HG03039 (cell line): ENCODE measurements around the gene IL21.

Source experiments
- ATAC-seq: cut with Tn5 transposase; IDR thresholded peaks from one replicate; pipeline ENCODE4 v1.9.1; 2021; ENCODE audit warnings: mild to moderate bottlenecking, moderate library complexity; ENCODE audit not compliant: unreplicated experiment

Gene IL21

DNA sequence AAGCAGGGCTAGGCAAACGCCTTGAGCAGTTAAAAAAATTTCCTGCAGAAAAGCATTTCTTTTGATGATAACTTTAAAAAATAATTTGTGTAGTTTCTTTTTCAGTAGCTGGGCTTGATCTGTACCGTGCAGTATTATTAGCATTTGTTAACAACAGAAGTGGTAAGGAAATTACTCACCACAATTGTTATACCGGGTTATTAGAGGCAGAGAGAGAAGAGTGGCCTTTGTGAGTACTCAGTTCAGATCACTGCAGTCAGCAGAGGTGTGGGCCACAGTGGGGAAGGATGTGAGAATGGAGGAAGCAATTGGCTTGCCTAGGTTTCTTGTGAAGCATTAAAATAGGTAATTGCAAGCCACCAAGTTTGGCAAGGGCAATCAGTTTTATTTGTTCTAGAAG, 14.3 kb upstream of the IL21 start:
- peak; percentile 58 for ATAC-seq

DNA sequence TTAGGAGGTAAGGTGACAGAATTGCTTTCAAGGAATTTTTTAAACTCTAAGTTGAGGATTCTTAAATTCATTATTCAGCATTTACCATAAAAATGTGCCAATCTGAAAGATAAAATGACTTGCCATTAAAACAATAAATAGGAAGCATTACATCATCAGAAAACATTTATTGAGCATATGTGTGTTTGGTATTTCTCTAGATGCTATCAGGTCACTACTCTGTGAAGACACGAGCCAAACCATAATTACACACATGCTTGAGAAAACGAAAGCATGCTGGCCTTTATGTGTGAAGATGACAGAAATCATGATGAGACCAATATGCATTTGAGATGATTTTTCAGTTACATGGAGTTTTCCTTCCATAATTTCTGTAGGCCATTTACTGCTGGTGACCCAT, 12.3 kb upstream of the IL21 start:
- no peak for ATAC-seq

- ATAC-seq, result peak; percentile 89
These were observed 11.7 kb upstream of the IL21 start for GRCh38 chr4:122632396-122633143.

DNA sequence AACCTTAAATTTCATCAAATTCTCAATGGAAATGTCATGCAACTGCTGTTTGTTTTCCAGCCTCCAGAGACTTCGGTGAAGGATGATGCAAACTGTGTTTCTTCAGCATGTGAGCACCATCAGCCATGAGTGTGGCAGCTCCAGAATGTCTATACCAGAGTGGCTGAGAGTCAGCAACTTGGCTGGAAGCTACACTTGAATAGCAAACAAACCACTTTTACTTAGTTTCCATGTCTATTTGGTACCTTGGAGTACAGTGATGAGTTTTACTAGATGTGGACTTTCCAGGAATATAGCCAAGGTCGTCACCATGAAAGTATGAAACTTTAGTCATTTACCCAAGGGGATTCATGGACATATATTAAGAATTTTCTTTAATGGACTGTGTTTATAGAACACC, 4.3 kb upstream of the IL21 start:
- no peak for ATAC-seq

GRCh38 chr4:122624205-122624604, 3.3 kb upstream of the IL21 start:
- ATAC-seq, result no peak

DNA sequence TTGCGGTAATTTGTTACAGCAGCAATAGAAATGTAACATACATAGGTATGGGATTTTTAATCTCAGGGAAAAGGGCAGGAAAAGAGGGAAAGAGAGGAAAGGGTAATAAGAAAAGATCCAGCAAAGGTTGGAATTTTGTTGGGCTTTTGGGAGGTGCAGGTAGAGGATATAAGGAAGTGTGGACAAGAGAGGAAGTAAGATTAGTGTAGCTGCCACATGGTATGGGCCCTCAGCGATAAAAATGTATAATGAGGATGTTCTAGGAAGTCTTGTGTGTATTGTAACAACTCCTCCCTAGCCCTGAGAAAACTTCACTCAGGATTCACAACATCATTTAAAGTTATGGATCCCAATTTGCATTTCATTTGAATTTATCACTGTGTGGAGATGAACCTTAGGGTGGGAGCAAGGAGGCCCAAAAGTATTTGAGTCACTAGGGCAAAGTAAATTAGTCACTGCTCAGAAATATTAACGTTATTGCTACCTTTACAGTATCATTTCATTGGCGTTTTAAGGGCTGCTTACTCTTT, 2.8 kb upstream of the IL21 start:
- no peak for ATAC-seq

- ATAC-seq, result no peak
These were observed 1.5 kb upstream of the IL21 start for GRCh38 chr4:122622400-122622799.

- no peak for ATAC-seq
These were observed 1.3 kb downstream of the IL21 start for GRCh38 chr4:122619611-122620010.

DNA sequence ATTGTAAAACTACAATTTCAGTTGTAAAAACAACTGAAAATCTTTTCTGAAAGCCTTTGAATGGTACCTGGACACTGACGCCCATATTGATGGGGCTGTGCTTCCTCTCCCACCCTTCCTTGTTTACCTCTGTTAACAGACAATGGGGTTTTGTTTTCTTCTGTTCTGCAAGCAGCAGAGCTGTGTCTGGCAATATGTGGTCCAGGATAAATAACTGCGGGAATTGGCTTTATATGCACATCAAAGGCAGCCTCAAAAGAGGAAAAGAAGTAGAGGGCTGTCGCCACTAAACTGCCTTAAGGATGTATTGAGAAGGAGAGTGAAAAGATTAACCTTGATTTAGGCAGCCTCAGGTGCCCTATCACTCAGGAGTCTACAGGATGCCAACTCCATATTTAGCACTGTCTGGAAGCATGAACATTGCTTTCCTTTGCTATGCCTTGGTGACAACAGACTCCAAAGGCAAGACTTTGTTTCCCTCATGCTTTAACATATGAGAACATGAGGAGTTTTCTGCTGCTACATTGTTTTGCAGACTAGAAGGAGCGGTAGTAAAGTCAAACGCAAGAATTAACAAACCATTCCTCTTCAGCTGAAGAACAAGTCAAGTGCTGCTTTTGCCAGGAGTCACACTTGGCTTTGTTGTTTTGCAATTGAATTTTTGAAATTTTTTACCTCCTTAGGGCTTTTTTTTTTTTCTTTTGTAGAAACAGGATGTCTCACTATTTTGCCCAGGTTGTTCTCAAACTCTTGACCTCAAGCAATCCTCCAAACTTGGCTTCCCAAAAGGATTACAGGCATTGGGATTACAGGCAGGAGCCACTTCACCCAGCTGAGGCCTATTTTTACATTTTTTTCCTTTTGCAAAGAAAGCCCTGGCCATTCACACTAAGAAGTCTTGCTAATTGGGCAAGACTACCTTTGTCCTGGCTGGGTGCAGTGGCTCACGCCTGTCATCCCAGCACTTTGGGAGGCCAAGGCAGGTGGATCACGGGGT, 3.0 kb downstream of the IL21 start:
- no peak for ATAC-seq

- ATAC-seq, result no peak
These were observed 3.8 kb downstream of the IL21 start for GRCh38 chr4:122616915-122617596.

DNA sequence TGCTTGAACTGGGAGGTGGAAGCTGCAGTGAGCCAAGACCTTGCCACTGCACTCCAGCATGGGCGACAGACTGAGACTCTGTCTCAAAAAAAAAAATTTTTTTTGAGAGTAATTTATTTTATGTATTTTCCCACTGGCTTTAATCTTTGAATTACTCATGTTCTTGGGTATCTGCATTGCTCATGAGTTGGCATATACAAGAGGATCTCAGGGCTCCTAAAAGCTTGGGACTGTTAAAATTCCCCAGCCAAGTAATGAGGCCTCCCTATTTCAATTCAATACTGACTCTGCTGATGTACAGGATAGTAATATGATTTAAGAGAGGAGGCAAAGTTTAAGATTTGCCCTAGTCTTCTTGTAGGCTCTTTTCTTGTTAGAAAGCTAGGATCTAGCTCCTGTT, 6.2 kb downstream of the IL21 start:
- ATAC-seq, result no peak

DNA sequence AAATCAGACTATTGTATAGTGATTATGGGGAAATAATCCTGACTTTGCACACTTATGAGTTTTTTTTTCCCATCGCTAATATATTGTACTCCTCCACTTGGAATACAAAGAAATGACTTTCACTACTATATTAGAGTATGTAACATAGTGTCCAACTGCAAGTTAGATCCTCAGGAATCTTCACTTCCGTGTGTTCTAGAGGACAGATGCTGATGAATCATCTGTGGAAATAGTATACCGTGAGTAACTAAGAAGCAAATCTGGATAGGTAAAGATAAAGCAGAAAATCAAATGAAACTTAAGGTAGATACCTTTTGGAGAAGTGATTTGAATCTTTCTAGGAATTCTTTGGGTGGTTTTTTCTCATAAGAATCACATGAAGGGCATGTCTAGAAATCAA, 8.3 kb downstream of the IL21 start:
- no peak for ATAC-seq

- no peak for ATAC-seq
These were observed 14.4 kb downstream of the IL21 start for GRCh38 chr4:122606364-122607043.

DNA sequence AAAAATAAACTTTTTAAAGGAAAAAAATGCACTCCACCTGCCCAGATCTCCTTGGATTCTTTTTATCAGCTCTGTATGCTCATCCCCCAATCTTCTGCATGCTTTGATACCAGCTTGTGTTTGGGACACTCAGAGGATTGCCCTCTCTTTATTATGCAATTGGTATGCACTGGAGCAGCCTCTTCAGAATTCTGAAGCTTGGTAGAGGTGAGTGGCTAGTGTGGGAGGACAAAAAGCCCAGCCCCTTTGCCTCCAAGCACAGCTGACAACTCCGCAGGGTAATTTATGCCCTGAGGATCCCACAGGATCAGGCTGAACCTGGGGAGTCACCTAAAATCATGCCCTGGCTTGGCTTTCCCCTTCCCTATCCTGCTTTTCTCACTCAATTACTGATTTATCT, 16.7 kb downstream of the IL21 start:
- ATAC-seq, result no peak

- no peak for ATAC-seq
These were observed 17.7 kb downstream of the IL21 start for GRCh38 chr4:122603156-122603574.

GRCh38 chr4:122602277-122603142, 18.4 kb downstream of the IL21 start:
- ATAC-seq, result no peak

GRCh38 chr4:122591196-122591595, 29.7 kb downstream of the IL21 start:
- ATAC-seq, result no peak

GRCh38 chr4:122588453-122589238, 32.2 kb downstream of the IL21 start:
- ATAC-seq, result no peak

DNA sequence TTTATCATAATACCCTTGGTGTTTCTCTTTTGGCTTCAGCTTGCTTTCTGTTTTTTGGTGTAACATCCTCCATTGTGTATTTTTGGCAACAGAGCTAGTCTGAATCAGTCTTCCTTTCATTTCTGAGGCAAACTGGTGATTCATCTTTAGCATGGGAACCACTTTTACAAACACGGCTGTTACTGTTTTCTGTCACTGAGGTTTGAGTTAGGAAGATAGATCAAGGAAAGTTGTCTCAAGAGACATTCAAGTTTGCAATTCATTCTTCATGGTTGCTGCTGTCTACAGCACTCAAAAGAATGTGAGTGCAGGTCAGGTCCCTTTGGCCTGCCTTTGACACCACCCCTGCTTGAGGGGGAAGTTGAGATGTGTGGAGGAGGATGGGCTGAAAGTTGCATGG, 36.3 kb downstream of the IL21 start:
- ATAC-seq, result peak; percentile 62
